Coronary artery (tissue), 2 donors: ENCODE data around the gene HYDIN.

ENCODE experiments used
- DNase-seq: peaks from one replicate; pipeline ENCODE4 v3.0.0-alpha.2; 2017; ENCODE audit warnings: low spot score
- H3K27ac ChIP-seq, 2 donors: fragments of 200-600 bp; sonication (generic); one replicate each; pipeline ENCODE4 v1.5.1; 2016 to 2019
- H3K4me3 ChIP-seq: fragments of 200-600 bp; sonication (generic); 2 replicates; pipeline ENCODE4 v1.5.1; 2016; ENCODE audit warnings: mild to moderate bottlenecking, moderate library complexity
- TF ChIP-seq, protein P1 (sequence below): fragments of 200-600 bp; sonication (generic); IDR thresholded peaks from one replicate; pipeline ENCODE4 v1.5.1; 2019; ENCODE audit warnings: antibody characterized with exemption

Gene HYDIN

DNA sequence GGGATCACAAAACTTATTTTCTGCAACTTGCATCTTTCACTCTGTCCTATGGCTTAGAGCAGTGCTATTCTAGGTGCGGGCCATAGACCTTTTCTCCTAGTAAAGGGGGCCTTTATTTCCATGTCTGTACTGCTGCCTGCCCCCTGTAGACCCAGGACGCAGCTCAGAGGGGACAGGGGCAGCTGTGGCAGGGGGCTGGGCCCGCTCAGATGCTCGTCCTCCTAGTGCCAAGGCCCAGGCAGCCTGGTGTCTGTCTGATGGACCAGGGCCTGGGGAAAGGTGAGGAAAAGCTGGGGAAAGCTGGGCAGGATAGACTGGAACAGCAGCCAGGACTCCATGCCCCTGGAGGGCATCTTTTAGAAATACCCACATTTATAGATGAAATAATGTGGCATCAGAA, 455.1 kb downstream of the HYDIN start:
- Histone ChIP-seq H3K27ac (no peak overlapping the region), H3K4me3 (no peak overlapping the region)
- TF ChIP-seq, protein P1, sequence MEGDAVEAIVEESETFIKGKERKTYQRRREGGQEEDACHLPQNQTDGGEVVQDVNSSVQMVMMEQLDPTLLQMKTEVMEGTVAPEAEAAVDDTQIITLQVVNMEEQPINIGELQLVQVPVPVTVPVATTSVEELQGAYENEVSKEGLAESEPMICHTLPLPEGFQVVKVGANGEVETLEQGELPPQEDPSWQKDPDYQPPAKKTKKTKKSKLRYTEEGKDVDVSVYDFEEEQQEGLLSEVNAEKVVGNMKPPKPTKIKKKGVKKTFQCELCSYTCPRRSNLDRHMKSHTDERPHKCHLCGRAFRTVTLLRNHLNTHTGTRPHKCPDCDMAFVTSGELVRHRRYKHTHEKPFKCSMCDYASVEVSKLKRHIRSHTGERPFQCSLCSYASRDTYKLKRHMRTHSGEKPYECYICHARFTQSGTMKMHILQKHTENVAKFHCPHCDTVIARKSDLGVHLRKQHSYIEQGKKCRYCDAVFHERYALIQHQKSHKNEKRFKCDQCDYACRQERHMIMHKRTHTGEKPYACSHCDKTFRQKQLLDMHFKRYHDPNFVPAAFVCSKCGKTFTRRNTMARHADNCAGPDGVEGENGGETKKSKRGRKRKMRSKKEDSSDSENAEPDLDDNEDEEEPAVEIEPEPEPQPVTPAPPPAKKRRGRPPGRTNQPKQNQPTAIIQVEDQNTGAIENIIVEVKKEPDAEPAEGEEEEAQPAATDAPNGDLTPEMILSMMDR, result no peak
- DNase-seq, result no peak

DNA sequence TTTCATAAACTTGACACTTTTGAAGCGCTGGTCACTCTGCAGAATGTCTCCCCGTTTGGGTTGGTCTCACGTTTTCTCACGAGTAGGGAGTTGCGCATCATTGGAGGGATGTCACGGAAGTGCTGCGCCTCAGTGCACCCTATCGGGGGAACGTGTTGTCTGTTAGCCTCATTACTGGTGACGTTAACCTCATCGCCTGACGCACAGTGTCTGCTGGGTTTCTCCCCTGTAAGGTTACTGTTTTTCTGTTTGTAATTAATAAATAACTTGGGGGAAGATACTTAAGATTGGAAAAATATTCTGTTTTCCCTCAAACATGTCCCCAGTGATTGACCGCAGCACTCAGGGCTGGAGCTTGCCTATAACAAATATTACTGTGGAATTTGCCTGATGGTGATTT, 456.3 kb downstream of the HYDIN start:
- Histone ChIP-seq H3K4me3 (no peak overlapping the region), H3K27ac (no peak overlapping the region)
- DNase-seq, result no peak
- TF ChIP-seq, protein P1, result no peak

DNA sequence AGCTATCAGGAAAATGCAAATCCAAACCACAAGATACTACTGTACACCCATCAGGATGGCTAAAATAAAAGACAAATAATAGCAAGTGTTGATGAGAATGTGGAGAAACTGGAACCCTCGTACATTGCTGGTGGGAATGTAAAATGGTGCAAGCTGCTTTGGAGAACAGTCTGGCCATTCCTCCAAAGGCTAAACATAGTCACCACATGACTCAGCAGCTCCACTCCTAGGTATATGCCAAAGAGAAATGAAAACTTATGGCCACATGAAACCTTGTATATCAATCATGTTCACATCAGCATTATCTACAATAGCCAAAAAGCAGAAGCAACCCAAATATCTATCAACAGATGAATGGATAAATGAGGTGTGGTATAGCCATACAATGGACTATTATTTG, 458.0 kb downstream of the HYDIN start:
- no peak for DNase-seq
- TF ChIP-seq, protein P1, result no peak
- H3K4me3 ChIP-seq, result no peak overlapping the region
- H3K27ac ChIP-seq, result no peak overlapping the region

DNA sequence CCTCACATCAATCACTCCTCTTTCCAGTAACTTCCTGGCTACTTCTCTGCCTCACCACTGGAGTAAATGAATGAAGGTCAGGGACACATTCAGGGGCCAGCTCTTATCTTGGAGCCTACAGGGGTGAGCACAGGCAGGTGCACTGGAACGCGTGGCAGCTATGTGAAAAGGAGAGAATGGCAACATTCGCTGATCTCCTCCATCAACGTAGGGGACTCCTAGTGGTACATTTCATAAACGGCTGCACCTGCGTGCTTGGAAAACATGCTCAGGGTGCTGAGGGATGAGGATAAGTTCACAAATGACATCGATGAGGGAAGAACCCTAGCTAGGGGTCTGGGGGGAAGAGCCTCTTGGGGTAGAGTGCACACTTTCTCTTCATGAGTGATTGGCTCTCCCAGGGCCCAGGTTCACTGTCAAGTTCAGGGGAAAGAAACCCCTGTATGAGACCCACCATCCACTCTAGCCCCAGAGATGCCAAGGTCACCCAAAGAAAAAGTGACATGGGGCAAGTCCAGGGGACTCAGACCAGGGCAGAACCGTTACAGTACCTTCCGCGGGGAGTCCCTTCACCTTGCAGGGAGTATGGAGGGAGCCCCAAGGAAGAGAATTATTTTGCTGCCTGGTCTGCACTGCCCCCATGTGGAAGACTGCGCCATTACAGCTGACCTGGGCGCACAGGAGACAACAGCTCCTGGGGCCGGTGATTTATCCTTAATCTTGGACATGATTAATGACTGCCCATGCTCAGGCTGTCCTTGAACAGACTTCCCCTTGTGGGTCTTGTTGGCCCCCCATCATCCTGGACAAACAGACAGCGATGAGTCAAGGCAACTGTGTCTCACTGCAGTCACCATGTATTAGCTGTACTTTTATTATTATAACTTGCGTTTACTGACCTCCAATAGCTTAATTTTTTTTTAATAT, 459.6 kb downstream of the HYDIN start:
- DNase-seq, result no peak

DNA sequence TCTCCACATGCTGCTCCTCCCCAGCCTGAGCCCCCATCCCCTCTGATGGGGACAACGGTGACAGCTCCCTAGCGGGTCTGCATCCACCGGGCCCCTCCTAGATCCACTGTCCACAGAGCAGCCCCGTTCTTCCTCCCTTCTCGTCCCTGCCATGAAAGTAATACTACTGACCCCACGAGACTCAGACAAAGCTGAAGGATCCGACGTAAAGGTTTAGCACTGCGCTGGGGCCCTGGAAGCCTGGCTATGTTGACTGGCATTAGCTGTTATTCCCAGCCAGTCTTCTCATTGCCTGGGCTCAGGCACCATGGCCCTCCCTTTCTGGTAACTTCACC, 460.3 kb downstream of the HYDIN start:
- Histone ChIP-seq H3K4me3 (no peak overlapping the region), H3K27ac (no peak overlapping the region)
- TF ChIP-seq, protein P1, result no peak
- DNase-seq, result no peak

More for the DNA sequence above, 459.6 kb downstream of the HYDIN start:
- no peak overlapping the region for H3K27ac ChIP-seq
- TF ChIP-seq, protein P1, result peak; percentile 98
- no peak overlapping the region for H3K4me3 ChIP-seq

DNA sequence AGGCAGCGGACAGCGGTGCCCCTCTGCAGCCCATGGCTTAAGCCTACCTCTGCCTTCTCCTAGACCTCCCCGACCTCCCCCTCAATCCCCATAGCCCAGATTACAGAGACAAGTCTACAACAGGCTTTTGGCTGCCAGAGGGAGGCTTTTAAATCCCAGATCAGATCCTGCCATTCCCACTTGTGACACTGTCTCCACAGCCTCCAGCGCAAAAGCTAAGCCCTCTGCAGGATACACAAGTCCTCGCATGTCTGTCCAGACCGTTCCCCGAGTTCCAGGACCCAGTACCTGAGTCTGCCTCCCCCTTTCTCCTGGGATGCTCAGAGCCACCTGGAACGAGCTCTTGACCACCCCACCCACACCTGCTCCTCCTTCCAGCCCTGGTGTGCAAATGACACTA, 460.8 kb downstream of the HYDIN start:
- Histone ChIP-seq H3K27ac (no peak overlapping the region), H3K4me3 (no peak overlapping the region)
- no peak for DNase-seq
- TF ChIP-seq, protein P1, result no peak

DNA sequence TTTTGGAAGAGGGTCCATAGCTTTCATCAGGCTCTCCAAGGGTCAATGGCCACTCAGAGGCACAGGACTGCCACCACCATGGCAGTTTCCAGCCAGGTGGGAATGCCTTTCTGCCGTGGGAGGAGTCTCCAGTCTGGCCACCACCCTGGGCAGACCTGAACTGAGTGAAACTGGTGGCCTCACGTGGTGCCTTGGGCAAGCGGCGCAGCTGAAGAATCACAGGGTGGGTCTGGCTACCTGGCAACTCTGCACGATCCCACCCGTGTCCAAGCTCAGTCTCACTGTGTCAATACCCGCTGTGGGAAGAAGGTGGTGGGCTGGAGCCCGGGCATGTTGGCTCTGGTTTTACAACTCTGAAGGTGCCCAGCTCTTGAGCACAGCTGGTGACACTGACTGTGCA, 461.4 kb downstream of the HYDIN start:
- TF ChIP-seq, protein P1, result no peak
- DNase-seq, result no peak
- no peak overlapping the region for H3K4me3 ChIP-seq
- no peak overlapping the region for H3K27ac ChIP-seq
